Erythroblast (primary cell): Measurements from ENCODE around the gene WDR64.
A peak's percentile ranks its signal among the peaks of the same experiment; 100 is the strongest.

Source experiments
- DNase-seq, 2 experiments: peaks; one replicate each; lab custom pipeline; 2025; lab: John Stamatoyannopoulos, UW
- GATA1 ChIP-seq: IDR thresholded peaks from 2 replicates; pipeline ENCODE4 v1.6.1; 2011; ENCODE audit warnings: low read depth, mild to moderate bottlenecking, control low read depth, low read length, moderate library complexity
- POLR2A ChIP-seq: IDR thresholded peaks from 2 replicates; pipeline ENCODE4 v1.6.1; 2011; ENCODE audit warnings: mild to moderate bottlenecking, low read length

Gene WDR64

GRCh38 chr1:241848686-241849344, 196.7 kb downstream of the WDR64 start:
- DNase-seq = peak; percentile 36 to 53
- no peak for TF ChIP-seq POLR2A

DNA sequence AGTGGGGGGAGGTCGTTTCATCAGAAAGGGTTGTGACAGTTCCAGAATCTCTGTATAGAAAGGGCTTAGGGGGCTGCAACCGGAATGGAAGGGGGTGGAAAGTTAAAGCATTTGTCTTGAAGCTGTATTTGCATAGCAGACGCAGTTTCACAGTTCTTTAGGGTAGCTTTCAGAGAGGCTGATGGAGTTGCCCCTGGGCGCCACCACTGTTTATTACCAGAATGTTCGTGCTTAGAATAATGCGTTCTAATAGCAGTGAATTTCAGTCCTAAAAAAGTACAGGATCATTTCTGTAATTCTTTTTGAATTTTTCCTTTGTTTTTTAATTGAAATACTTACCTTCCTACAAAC, 197.2 kb downstream of the WDR64 start:
- no peak for DNase-seq
- no peak for TF ChIP-seq POLR2A
- TF ChIP-seq GATA1 = no peak
